ENCODE measurements around the gene RAB28.

RAB28 gene

DNA sequence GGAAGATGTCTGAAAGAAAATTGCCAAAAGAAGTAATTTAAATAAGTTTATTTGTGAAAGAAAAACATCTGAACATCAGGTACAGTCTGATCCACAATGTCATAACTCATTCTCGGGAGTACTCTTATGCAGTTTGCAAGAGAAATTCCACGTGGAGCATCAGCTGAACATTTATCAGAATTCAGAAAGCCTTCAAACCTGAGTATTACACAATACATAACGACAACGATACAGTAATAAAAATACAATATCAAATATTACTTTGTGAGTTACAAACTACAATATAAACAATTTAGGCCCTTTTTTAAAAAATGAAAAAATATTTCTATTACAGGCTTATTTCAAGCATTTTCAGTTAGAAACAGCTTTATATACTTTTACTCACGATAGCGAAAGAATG lies 116.4 kb downstream of the RAB28 start:
- no peak for DNase-seq

GRCh38 chr4:13367244-13367643 lies 116.9 kb downstream of the RAB28 start:
- DNase-seq = no peak

- peak; percentile 6 for DNase-seq
Observed at GRCh38 chr4:13365195-13365594, 118.9 kb downstream of the RAB28 start.

GRCh38 chr4:13364653-13365052 lies 119.5 kb downstream of the RAB28 start:
- DNase-seq = no peak

DNA sequence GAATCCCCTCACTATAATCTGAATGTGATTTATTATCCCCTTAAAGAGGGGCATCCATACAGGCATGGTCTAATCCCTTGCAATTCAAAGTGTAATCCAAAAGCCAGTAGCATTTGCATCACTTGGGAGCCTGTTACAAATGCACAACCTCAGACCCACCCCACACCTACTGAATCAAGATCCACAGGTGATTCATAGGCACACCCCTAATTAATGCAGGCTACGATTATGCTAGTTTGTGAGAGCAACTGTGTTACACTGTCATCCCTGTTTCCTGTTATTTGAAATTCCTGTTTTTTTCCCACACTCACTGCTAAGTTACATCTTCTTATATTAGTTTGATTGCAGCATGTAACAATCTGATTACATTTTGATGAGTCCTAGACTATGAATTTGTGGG lies 120.0 kb downstream of the RAB28 start:
- no peak for DNase-seq

DNA sequence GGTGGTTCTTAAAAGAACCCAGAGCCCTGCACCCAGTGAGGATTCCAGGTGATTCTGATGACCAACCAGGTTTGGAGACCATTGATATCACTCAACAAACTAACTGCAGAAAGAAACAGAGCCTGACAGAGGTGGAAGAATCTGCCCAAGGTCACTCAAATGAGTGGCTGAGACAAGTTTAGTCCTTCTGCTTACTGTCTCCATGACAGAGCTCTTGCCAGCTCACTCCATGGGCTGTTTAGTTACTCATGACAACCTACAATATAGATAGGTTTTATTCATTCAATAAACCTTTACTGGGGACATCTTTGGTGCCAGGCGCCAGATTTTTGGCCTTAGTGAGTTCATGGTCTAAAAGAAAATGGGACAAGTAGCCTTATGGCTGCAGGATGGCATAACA lies 124.3 kb downstream of the RAB28 start:
- no peak for DNase-seq

DNA sequence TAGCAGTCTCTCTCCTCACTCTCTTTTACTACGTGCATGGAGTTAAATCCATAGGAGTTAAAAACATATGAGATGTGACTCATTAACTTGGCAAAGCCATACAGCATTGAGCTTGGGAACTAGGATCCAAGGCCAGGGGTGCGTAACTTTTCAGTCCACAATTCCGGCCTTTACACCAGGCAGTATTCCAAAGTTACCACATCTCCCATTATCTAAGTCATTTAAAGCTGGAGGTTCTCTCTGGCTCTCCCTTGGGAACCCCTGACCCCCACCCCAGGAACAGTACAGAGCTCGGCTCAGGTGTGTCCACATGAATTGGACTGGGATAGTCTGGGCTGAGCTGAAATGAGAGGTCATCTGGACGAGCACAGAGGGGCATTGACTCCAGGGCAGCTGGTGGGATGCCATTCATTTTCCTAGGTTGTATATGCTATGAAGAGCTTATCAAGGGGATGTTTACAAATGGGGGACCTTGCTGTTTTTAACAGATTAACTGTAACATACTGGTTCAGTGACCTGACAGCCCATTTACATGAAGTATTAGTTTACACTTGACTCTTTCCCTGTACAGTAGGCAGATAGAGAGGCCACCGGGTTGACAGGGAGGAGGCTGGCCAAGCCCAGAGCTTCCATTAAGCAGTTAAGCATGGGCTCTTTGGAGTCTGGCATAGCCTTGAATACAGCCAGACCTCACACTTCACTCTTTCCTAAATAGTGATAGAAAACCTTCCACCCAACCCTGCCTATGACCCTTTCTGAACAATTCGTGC lies 128.8 kb downstream of the RAB28 start:
- no peak for DNase-seq

GRCh38 chr4:13349096-13349495 lies 135.0 kb downstream of the RAB28 start:
- DNase-seq = no peak

GRCh38 chr4:13348216-13348615 lies 135.9 kb downstream of the RAB28 start:
- DNase-seq = no peak

DNA sequence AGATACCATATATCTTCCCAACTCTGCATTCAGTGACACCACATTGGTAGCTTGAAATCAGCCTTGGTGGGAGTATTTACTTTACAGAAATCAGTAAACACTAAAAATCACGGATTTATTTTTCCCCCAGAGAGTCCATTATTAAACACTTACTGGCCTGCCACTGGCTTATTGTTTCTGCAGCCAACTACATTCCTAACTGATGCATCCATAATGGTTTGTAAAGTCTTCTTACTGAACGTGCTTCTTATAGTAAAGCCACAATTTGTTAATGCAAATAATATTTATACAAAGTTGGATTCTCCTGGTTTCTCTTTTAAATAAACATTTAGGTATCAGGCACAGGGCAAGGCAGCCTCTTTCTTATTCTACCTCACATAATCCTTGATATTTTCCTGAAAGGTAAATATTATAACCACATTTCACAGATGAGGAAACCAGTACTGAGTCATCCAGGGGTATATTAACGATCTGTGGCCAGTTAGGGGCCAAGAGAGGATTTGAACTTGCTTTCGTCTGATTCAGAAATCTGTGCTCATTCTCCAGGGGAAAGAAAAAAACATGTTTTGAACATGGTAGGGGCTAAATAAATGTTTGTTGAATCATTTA lies 136.5 kb downstream of the RAB28 start:
- no peak for DNase-seq

DNA sequence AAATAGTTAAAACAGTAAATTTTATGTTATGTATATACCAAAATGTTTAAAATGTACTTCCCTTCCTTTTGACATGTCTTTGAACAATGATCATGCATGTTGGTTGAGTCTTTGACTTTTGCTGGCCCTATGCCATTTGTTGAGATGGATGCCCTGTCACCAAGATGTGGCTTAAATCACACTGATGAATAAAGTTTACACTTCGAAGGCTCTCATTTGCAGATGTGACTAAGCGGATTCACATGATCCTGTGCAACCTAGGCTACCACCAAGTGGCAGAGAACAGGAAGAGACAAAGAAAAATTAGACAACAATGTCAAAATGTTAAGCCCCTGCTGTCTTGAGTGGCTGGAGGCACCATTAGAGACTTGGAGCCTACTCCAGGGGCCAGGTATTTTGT lies 139.9 kb downstream of the RAB28 start:
- DNase-seq = no peak

DNA sequence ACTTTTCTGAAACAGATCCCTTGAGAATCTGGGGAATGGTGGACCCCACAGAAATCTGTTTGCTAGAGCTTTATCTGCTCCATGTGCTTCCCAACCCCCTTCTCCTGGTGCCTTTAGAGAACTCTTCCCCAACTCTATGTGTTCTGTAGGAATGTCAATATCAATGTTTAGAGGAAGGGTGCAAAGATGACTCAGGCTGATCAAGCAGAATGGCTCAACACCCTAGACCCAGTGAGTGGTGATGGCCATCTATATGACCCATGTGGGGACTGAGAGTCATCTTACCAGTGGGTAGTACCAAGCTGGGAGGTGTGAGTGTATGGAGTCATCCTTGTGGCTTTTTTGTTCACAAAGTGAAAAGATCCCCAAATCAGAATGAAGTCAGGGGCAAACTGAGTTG lies 143.5 kb downstream of the RAB28 start:
- DNase-seq = no peak

GRCh38 chr4:13331827-13332226 lies 152.3 kb downstream of the RAB28 start:
- DNase-seq = no peak

- DNase-seq = no peak
Observed at GRCh38 chr4:13329963-13330362, 154.2 kb downstream of the RAB28 start.

DNA sequence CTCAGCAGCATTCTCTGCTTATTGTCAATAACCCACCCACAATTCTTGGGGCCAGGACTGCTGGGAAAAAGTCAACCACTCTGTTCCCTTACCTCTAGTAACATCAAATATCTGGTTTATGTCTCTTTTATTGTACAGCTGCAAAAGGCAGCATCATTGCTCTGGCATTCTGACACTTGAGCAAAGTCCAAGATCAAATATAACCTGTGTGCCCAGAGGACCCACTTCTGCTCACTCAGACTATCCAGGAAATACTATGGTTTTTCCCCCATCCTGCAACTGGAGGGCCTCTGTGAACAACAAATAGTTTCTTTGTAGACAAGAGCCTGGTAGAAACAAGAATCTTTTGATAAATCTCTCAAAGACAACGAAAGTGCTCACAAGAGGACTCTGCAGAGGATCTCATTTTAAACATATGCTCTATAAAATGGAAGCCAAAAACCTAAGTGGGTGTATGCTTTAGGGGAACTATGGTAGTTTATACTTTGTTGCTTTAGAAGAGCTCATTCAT lies 154.7 kb downstream of the RAB28 start:
- DNase-seq = no peak

- DNase-seq = no peak
Observed at GRCh38 chr4:13328591-13328990, 155.5 kb downstream of the RAB28 start.

DNA sequence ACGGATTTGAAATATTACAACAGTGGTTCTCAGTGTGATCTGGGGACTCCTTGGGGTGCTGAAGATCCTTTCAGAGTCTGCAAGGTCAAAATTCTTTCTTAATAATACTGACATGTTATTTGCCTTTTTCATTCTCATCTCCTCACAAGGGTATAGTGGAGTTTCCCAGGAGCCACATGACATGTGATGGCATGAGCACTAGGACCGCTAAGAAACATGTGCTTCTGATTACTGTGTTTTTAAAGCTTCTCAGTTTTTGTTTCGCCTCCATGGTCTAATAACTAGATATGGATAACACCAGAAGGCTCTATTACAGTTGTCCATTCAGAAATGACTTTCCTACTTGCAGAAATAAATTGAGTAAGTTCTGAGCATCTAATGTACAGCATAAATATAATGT lies 156.1 kb downstream of the RAB28 start:
- DNase-seq = no peak

- DNase-seq = no peak
Observed at GRCh38 chr4:13325744-13326143, 158.4 kb downstream of the RAB28 start.

- no peak for DNase-seq
Observed at GRCh38 chr4:13323921-13324320, 160.2 kb downstream of the RAB28 start.

DNA sequence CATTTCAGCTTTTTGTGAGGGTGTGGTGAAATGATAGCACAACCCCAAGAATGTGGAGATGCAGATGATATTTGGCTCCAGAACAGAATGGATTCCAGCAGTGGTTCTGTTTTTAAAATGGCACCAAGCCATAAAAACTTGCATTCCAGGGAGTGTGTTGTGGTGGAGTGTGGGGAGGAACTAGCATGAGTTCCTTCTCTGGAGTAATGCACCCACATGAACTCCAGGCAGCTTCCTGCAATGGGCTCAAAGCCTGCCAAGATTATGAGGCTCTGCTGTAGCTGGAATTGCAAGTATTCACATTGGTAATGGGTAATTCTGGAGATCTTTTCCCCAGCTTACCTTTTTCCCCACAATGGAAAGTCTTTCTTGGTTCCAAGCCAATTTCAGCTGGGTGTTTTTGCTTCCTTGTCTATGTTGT lies 161.4 kb downstream of the RAB28 start:
- DNase-seq = no peak

All from DMS79 treated with DMSO at 0.1 percent for 48 hours (cell line).